HG02763 (cell line): Measurements from ENCODE around the gene HLF.
A peak's percentile ranks its signal among the peaks of the same experiment; 100 is the strongest.

Experiments used
- ATAC-seq: cut with Tn5 transposase; IDR thresholded peaks from one replicate; pipeline ENCODE4 v1.9.1; 2021; ENCODE audit warnings: mild to moderate bottlenecking, moderate library complexity; ENCODE audit not compliant: unreplicated experiment

The HLF gene

GRCh38 chr17:55346658-55347057 lies 81.9 kb downstream of the HLF start:
- no peak for ATAC-seq

- no peak for ATAC-seq
Observed at GRCh38 chr17:55347341-55347740, 82.6 kb downstream of the HLF start.

GRCh38 chr17:55348749-55349354 lies 84.1 kb downstream of the HLF start:
- no peak for ATAC-seq

GRCh38 chr17:55350825-55351205 lies 86.1 kb downstream of the HLF start:
- ATAC-seq = no peak

- no peak for ATAC-seq
Observed at GRCh38 chr17:55351226-55351625, 86.5 kb downstream of the HLF start.

DNA sequence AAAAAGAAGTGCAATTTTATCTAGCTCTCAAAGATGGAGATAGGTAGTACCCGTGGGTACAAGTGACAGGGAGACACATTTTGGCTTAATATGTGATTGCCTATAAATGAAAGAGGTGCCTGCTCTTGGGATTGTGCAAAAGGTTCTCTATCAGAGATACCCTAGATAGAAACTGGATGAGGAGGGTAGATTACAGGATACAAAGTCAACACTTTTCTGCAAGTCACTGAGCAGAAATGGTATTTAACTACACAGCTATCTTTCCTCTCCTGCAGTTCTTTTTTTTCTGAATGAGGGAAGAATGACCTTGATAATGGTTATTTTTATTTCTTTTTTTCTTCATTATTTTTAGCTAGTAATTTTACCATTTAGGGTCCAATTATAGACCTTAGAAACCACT lies 89.2 kb downstream of the HLF start:
- ATAC-seq = no peak

- ATAC-seq = no peak
Observed at GRCh38 chr17:55354941-55355340, 90.2 kb downstream of the HLF start.

DNA sequence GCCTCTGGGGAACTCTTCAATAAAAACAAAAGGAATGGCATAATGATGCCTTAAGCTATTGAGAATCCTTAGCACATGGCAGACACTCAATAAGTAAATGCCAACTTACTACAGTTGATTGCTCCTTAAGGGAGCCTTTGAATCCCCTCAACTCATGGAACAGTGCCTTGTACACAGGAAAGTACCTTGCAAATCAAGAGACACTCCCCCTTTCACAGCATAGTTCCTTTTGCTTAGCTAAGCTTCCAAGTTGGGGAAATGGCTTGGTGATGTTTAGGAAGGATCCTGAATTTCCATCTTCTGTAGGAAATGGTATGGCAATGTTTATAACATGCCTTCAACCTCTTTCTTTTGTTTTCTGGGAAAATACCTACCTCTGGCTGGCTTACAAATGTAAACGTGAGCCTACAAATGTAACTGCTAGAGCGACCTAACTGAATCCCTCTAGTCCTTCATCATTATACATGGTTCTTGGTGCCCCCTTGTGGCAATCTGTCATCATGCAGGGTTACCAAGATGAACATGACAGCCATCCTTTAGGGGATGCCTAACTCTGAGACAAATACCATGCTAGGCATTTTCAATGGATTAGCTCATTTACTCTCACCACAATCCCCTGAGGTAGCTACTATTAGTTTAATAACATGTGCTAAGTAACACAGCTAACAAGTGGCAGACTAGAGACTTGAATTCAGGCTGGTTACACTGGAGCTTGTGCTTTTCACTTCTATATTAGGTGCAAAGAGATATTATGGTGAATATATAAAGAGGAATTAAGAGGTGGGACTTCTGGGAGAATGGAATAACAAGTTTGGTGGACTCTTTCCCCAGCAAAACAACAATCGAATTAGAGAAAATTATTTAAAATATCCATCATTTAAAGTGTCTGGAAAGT lies 91.9 kb downstream of the HLF start:
- ATAC-seq = peak; percentile 88

DNA sequence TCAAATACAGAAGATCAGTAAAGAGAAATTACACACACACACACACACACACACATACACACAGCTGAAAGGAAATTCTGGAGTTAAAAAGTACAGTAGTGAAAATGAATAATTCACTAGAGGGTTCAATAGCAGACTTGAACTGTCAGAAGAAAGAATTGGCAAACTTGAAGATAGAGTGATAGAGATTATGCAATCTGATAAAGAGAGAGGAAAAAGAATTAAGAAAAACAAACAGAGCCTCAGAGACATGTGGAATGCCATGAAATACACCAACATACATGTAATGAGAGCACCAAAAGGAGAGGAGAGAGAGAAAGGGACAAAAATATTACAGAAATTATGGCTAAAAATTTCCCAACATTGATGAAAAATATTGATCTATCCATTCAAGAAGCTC lies 96.2 kb downstream of the HLF start:
- ATAC-seq = no peak

DNA sequence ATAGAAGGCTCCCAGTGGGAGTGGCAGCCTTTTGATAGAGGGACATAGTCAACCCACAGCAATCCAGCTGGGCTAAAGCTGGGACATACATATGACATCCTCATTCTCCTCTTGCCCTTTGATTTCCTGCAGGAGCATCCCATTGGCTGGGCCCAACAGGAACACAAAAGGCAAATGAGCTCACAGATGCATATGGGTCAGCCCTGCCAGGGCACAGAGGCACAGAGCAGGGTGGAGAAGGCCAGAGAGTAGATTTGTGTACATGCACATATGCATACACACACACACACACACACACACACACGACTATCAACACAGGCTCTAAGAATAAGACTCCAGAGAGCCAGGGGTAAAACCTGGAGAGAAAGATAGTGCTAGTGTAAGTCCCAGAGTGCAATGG lies 98.3 kb downstream of the HLF start:
- ATAC-seq = no peak

GRCh38 chr17:55366020-55366481 lies 101.3 kb downstream of the HLF start:
- ATAC-seq = no peak

DNA sequence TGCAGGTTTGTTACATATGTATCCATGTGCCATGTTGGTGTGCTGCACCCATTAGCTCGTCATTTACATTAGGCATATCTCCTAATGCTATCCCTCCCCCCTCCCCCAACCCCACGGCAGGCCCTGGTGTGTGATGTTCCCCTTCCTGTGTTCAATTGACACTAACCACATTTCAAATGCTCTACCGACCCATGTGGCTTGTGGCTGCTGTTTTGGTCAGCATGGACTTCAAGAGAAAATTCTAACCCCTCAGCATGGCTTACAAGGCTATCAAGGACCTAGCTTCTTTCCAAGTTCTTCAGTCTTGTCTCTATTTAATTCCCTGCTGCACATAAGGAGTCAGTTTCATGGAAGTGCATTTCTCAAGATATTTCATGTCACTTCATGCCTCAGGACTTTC lies 103.9 kb downstream of the HLF start:
- ATAC-seq = no peak
